HG03097 (cell line): ENCODE results near the gene EYS.

ENCODE experiments used
- ATAC-seq: cut with Tn5 transposase; IDR thresholded peaks from one replicate; pipeline ENCODE4 v1.9.1; 2021; ENCODE audit not compliant: unreplicated experiment, low FRiP score

Gene EYS

GRCh38 chr6:64777941-64778785, 928.9 kb downstream of the EYS start:
- no peak for ATAC-seq

- ATAC-seq, result no peak
These were observed 930.7 kb downstream of the EYS start for GRCh38 chr6:64776359-64776758.

GRCh38 chr6:64774881-64775280, 932.1 kb downstream of the EYS start:
- no peak for ATAC-seq

- ATAC-seq, result no peak
These were observed 956.1 kb downstream of the EYS start for GRCh38 chr6:64750910-64751309.

GRCh38 chr6:64737418-64737817, 969.6 kb downstream of the EYS start:
- no peak for ATAC-seq

GRCh38 chr6:64736421-64736950, 970.5 kb downstream of the EYS start:
- ATAC-seq, result no peak

- no peak for ATAC-seq
These were observed 973.6 kb downstream of the EYS start for GRCh38 chr6:64733433-64733832.

- no peak for ATAC-seq
These were observed 974.1 kb downstream of the EYS start for GRCh38 chr6:64732888-64733287.

- no peak for ATAC-seq
These were observed 977.5 kb downstream of the EYS start for GRCh38 chr6:64729522-64729921.

GRCh38 chr6:64727075-64727474, 980.0 kb downstream of the EYS start:
- ATAC-seq, result no peak

- ATAC-seq, result no peak
These were observed 982.9 kb downstream of the EYS start for GRCh38 chr6:64724091-64724490.

GRCh38 chr6:64723327-64724058, 983.5 kb downstream of the EYS start:
- no peak for ATAC-seq

- ATAC-seq, result no peak
These were observed 985.2 kb downstream of the EYS start for GRCh38 chr6:64721865-64722264.

GRCh38 chr6:64717281-64717680, 989.7 kb downstream of the EYS start:
- ATAC-seq, result no peak

- ATAC-seq, result no peak
These were observed 991.4 kb downstream of the EYS start for GRCh38 chr6:64715624-64716023.

- no peak for ATAC-seq
These were observed 993.0 kb downstream of the EYS start for GRCh38 chr6:64714073-64714472.

- ATAC-seq, result no peak
These were observed 993.9 kb downstream of the EYS start for GRCh38 chr6:64713175-64713574.

- no peak for ATAC-seq
These were observed 994.4 kb downstream of the EYS start for GRCh38 chr6:64712606-64713005.

GRCh38 chr6:64703922-64704321, 1003.1 kb downstream of the EYS start:
- no peak for ATAC-seq

GRCh38 chr6:64696053-64696452, 1011.0 kb downstream of the EYS start:
- ATAC-seq, result no peak

GRCh38 chr6:64694356-64694755, 1012.7 kb downstream of the EYS start:
- no peak for ATAC-seq

- ATAC-seq, result no peak
These were observed 1016.0 kb downstream of the EYS start for GRCh38 chr6:64691064-64691463.
